GM19239 (cell line): Measurements from ENCODE around the gene TNP2.
A peak's percentile ranks its signal among the peaks of the same experiment; 100 is the strongest.

ENCODE experiments used
- DNase-seq: peaks from one replicate; pipeline ENCODE4 v3.0.0; 2011; ENCODE audit warnings: low spot score; ENCODE audit not compliant: insufficient read length
- FAIRE-seq: peaks from 2 replicates; lab custom pipeline; 2011; peaks lifted over from hg19 to GRCh38; lab: Jason Lieb, UNC

The TNP2 gene

DNA sequence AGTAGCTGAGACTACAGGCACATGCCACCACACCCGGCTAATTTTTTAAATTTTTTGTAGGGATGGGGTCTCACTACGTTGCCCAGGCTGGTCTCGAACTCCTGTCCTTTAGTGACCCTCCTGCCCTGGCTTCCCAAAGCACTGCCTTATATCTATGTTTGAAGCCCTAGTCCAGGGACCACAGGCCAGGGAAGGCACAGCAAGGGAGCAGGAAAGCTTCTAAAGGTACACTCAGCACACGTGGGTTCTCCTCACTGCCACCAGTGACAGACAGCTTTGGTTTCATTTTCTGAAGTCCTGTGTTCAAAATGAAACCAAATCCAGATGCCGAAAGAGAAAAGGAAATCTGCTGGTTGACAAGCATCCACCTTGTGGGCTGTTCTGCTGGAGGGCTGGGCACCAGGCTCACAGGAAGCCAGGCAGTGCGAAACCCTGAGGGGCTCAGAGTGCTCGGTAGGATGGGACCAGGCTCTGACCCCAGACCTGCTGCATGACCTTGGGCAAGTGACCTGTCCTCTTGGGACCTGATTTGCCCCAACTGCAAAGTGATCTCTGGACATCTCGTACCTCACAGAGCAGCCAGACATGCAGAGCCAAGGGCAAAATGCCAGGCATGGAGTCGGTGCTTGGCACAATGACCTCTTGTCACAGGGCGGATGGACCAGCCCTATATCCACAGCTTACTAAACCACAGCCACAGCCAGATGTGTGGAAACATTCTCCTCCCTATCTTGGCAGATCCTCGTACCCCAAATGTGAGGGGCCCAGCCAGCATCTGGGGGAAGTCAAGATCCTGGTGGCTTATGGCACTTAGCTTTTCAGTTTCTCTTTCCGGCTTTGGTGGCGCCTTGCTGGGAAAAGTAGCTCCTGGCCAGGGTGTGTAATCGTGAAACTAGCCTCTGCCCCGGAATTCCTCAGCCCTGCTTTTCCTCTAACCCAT lies 10.3 kb downstream of the TNP2 start:
- FAIRE-seq: peak; percentile 98
- peak; percentile 80 for DNase-seq

DNA sequence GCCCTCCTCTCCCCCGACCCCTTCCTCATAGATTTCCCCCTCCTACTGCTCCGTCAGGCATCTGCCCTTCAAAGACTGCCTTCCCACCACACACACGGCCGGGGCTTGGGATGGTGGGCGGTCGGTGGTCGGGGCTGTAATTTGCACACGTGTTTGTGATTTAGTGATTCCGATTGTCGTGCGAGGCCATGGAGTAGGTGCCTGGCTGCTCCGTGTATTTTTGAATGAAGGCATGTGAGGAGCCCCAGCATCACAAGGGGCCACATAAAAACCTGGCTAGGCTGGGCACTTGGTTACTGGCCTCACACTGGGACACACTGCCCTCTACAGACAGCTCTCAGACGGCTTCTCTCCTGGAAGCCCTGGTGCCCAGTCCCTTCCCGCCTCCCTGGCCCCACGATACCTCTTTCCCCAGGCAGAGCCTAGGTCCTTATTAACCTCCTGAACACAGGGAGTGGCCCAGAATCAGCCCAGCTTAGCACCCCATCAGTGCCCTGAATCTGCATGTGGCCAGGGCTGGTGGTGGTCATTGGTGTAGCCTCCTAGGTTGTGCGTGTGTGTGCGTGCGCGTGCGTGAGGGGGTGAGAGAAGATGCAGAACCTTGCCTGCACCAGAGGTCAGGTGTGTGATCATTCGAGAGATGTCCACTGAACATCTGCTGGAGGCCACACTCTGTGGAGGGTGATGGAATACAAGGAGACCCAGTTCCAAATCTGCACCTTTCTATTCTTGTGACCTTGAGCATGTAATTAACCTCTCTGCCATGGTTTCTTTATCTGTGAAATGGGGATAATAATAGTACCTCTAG lies 11.8 kb downstream of the TNP2 start:
- FAIRE-seq (peak; percentile 82), DNase-seq (no peak)

DNA sequence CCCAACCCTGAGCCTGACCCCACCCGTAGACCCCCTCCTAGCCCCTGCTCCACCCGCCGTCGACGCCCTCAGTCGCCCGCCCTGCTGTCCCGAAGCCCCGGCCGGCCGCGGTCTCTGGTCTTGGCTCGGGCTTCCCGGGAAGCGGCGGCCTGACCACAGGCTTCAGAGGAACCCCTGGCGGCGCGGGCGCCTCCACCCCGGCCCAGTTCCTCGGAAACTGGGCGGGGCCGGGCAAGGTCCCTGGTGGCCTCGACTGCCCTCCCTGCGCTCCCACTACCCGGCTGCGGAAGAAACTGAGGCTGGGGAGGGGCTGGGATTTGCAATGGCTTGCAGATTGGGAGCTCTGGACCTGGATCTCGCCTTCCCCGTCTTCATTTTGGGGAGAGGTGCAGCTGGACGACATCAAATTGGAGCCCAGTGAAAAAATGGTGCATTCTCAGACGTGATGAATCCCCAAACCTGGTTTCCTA lies 12.4 kb downstream of the TNP2 start:
- DNase-seq: no peak

DNA sequence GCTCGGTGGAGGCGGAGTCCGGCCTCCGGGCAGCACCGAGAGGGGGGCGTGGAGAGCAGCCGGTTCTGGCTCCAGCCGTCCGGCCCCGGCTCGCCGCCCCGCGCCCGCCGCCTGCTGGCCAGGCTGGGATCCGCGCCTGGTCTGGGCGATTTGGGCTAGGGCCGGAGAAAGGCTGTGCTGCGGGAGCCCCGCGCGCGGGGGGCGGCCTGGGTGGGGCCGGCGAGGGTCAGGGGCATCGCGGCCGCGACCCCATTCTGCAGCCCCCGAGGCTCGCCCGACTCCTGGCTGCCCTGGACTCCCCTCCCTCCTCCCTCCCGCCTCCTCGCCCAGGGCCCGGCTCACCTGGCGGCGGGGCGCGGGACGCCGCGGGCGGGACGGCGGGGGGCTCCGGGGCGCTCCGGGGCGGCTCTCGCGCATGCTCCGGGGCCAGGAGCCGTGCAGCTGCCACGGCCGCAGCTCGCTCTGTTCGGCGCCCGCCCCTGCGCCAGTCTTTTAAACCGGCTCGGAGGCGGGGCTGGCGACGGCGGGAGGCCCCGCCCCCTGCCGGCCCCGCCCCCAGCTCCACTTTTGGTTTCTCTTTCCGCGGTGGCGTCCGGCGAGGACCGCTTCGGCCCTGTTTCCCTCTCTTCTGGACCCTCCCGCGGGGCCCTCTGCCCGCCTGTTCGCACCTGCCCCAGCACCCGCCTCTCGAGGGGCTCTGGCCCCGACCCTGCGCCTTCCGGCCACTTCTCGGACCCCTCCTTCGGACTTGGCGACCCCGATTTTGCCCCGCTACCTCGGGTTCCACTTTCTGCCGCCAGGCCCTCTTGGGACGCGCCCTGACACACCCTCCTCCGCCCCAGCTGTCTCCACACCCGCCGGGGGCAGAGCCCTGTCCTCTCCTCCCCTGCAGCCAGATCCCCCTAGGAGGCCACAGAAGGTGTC lies 13.1 kb downstream of the TNP2 start, which contains the start of gene SOCS1:
TSS of gene SOCS1 (minus strand) at position 468 of the 924 bp plus-strand sequence. CDS start 726 bp downstream, outside the sequence.
- FAIRE-seq (peak; percentile 31), DNase-seq (peak; percentile 76)

More for the DNA sequence above, 12.4 kb downstream of the TNP2 start:
- FAIRE-seq: no peak

DNA sequence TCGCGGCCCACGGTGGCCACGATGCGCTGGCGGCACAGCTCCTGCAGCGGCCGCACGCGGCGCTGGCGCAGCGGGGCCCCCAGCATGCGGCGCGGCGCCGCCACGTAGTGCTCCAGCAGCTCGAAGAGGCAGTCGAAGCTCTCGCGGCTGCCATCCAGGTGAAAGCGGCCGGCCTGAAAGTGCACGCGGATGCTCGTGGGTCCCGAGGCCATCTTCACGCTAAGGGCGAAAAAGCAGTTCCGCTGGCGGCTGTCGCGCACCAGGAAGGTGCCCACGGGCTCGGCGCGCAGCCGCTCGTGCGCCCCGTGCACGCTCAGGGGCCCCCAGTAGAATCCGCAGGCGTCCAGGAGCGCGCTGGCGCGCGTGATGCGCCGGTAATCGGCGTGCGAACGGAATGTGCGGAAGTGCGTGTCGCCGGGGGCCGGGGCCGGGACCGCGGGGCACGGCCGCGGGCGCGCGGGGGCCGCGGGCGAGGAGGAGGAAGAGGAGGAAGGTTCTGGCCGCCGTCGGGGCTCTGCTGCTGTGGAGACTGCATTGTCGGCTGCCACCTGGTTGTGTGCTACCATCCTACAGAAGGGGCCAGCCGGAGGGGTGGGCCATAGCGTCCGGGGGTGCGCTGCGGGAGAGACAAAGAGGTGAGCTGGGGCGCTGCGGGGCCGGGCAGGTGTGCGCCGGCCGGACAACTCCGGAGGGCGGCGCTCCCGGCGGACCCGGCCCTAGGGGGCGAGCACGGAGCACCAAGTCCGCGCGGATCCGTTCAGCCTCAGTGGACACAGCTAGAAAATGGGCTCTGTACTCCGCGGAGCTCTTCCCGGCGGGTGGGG lies 14.0 kb downstream of the TNP2 start:
- FAIRE-seq (no peak), DNase-seq (no peak)

DNA sequence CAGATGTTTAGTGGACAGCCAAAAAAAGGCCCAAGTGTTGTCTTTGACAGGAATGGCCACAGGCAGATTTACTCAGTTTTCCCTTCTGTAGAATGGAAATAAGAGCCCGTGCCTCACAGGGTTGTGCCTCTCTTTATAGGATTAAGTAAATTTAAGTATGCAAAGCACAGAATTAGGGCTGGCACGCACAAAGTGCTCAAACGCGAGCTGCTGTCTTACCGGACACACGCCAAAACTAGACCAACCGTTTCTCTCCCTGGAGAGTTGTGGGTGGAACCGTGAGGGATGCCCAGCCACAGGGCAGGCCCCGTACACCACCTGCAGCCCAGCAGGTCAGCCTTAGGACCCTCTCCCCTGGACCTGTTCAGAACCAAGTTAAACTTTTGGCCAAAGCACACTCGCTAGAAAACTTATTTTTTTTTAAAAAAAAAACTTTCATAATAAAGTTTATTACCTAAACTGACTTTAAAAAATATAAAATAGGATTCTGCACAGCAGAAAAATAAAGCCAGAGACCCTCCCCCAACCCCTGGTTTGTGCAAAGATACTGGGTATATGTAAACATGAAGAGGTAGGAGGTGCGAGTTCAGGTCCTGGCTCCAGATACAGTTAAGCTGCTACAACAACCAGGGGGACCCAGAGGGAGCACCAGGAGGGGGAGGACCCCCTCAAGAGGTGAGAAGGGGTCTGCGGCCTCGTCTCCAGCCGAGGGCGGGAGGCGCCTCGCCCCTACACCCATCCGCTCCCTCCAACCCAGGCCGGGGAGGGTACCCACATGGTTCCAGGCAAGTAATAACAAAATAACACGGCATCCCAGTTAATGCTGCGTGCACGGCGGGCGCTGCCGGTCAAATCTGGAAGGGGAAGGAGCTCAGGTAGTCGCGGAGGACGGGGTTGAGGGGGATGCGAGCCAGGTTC lies 14.9 kb downstream of the TNP2 start:
- DNase-seq (no peak), FAIRE-seq (peak; percentile 80)

DNA sequence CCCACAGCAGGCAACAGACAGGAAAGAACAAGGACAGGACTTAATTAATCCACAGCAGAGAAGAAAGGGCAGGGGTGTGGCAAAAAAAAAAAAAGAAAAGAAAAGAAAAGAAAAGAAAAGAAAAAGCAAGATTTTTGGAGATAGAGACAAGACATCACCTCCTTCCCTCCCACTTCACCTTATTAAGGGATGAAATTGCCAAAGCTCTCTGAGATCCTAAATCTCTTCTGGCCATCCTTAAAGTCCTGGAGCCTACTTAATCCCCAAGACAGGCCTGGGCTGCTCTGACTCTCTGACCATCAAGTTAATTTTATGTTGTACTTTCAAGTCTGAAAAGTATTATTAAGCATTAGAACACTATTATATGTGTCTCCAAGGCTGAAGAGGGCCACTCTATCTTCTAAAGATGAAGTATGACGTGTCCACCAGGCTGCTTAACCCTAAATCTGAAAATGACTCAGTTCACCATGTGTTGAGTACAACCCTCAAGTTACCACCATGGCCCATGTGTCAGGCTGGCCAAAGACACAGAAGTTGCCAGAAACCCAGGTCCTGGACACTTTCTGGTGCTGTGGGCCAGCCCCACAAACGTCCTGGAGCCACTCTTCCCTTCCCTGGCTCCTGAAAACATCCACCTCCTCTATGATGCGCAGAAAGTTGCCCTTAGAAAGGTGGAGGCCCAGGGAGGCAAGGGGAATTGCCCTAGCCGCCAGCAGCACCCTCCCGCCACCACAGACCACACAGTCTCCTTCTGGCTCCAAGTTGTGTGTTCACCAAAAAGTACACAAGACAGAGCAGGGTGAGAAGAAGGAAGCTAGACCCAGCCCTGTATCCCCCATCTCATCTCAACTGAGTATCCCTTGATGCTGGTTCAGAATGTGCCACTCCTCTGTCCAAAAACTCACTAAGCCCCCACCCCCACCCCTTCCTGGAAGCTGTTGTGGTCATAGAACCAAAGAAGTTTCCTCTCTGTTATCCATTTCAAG lies 15.8 kb downstream of the TNP2 start:
- peak; percentile 45 for FAIRE-seq

DNA sequence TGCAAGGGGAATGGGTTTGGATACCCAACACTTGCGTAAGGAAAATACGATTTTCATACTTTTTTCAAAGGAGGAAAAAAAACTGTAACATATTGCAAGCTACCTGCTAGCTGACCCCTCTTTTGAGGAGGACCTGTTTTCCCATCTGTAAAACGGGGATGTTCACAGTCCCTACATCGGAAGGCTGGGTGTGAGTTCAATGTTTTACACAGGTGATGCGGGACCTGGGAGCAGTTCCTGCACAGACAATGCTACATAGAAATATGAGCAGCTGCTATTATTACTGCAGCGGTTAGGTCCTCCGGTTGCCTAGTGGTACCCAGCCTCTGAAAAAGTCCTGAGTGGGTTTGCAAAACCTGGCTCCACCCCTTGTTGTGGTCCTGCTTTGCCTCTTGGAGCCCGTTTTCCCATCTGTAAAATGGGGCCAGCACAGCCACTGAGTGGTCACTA lies 16.6 kb downstream of the TNP2 start:
- FAIRE-seq: no peak
- no peak for DNase-seq

More for the DNA sequence above, 15.8 kb downstream of the TNP2 start:
- DNase-seq: no peak

DNA sequence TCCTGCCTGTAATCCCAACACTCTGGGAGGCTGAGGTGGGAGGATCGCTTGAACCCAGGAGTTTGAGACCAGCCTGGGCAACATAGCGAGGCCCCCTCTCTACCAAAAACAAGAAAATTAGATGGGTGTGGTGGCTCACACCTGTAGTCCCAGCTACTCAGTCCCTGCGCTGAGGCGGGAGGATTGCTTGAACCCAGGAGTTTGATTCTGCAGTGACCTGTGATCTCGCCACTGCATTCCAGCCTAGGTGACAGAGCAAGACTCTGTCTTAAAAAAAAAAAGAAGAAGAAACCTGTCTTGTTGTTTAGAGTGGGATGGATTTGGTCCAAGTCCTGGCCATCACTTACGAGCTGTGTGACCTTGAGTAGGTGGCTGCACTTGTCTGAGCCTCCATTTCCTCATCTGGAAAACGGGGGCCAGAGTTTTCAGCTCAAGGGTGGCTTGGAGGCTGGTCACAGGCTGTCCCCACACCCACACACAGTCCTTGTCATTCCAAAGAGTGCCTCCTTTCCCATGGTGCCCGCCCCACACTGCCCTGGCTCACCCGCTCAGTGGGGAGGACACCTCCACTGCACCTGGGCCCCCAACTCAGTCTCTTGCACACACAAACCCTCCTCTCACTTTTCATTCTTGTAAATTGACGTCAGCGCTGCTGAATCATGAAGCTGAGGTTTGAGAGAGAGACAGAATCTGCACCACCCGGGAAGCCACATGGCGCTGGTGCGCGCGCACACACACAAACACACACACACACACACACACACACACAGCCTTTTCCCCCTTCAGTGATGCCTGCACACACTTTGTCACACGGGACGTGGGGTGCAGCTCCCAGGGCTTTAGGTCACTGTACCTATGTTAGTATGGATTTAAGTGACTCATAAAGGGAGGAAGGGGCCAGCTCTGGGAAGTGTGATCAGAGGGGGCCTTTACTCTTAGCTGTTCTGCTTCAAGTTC lies 17.3 kb downstream of the TNP2 start:
- peak; percentile 68 for FAIRE-seq
- no peak for DNase-seq

DNA sequence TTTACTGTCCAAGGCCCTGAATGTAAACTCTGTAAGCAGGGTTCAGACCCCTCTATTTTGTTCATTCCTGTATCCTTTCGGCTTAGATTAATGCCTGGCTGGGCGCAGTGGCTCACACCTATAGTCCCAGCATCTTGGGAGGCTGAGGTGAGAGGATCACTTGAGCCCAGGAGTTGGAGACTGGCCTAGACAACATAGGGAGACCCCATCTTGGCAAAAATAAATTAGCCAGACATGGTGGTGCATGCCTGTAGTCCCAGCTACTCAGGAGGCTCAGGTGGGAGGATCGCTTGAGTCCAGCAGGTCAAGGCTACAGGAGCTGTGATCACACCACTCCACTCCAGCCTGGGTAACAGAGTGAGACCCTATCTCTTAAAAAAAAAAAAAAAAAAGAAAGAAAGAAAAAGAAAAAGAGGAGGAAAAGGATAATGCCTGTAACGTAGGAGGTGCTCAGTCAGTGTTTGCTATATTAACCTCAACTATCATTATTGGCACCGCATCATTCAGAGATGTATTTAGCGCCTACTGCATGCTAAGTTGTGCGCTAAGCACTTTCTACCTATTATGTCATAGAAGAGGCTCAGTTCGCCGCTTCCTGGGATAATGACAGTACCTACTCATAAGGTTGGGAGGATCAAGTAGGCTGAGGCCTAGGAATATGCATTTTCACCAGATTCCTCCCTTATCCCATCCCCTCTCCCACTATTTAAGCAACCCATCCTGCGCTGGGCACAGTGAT lies 18.2 kb downstream of the TNP2 start:
- no peak for DNase-seq
- no peak for FAIRE-seq

DNA sequence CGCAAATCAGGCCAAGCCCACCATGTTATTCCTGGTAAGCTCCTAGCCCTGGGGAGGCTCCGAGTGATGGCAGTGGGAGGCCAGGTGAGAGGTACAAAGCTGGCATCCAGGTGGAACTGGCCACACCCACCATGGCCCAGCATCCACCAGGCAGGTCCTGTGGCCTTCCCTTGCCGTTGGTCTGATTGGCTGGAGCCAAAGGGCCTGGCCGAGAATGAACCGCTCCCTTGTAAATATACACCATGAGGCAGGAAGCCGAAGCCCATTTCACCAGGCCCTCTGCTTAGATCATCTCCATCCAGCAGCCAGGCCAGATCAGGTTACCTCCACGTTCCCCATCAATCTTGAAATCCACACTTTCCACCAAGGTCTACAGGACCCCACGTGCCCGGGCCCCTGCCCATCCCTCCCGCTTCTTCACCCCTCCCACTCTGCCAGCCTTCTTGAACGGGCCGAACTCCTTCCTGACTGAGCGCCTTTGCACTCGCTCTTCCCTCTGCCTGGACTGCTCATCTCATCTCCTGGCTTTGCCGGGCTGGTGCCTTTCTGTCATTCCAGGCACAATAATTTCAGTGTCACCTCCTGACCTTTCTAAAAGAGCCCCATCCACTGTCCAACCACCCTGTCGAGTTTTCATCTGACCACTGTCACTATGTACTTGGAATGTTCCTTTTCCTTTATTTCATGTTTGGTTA lies 18.9 kb downstream of the TNP2 start:
- FAIRE-seq (no peak), DNase-seq (no peak)

DNA sequence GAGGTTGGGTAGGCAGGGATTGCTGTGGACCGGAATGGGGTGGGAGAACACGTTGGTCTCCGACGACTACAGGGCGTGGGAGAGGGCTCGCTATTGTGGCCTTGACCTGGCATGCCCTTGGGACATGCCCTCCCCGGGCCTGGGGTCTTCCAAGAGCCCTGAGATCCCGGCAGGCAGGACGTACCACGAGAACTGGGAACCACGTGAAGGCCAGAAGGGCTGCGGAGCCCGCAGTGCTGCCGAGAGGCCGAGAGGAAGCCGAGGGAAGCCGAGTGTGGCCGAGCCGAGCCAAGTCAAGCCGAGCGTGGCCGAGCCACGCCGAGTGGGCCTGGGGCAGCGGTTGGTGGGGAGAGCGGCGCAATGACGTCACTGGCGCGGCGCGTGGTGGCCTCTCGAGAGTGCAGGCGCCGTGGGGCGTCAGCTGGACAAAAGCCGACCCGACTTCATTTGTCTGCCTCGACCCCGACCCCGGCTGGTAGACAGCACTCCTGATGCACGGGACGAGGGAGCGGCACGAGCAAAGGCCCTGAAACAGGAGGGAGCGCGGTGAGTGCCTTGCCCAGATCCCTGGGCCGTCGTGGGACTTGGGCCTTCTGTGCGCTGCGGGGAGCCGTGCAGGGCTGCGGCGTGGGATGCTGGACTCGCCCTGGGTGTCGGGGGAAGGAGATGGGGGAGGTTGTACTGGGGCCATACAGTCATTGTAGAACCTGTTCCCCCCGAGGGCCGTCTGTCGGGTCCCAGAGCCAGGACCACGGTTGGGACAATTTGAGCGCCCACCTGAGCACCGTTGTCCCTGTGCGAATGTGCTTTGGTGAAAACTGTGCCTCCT lies 19.7 kb downstream of the TNP2 start:
- no peak for FAIRE-seq
- DNase-seq: no peak

DNA sequence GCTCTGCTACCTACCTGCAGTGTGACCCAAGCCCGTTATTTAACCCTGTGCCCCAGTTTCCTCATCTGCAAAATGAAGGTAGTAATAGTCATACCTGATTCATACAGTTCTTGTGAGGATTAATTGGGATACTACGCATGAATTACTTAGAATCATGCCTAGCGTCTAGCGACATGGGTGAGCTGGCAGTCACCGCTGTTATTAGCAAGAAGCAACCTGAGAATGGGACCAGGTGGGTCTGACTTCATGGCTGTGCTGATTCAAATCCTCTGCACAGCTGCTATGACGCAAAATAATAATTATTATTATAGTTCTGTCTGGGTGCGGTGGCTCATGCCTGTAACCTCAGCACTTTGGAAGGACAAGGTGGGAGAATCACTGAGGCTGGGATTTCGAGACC lies 21.0 kb downstream of the TNP2 start:
- DNase-seq: no peak
- no peak for FAIRE-seq

DNA sequence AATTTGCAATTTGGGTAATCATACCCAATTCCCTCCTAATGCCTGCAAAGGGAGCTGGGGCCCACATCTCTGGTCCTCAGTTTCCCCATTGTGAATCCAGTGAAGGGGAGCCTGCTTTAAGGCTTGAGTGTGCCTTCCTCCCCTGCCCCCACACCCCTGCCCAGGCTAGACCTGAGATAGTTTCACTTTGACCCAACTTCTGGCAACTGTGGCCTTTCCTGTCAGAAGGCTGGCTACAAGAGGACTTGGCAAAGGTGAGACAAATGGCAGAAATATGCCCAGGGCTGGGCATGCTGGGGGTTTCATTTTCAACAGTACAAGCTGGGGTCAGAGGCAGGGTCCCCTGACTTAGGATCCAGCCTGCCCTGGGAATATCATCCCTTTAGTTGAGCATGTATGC lies 23.1 kb downstream of the TNP2 start:
- FAIRE-seq (no peak), DNase-seq (no peak)
